GM19397 (cell line): ENCODE measurements around the gene ZNF221.
"Not testable (repeated sequence)": the region's sequence is repeated elsewhere in the genome, so short reads cannot be mapped to it uniquely, and the experiment has no call there.

Experiments
- ATAC-seq: cut with Tn5 transposase; IDR thresholded peaks from one replicate; pipeline ENCODE4 v1.9.1; 2021; ENCODE audit warnings: mild to moderate bottlenecking, moderate library complexity; ENCODE audit not compliant: unreplicated experiment

The ZNF221 gene

DNA sequence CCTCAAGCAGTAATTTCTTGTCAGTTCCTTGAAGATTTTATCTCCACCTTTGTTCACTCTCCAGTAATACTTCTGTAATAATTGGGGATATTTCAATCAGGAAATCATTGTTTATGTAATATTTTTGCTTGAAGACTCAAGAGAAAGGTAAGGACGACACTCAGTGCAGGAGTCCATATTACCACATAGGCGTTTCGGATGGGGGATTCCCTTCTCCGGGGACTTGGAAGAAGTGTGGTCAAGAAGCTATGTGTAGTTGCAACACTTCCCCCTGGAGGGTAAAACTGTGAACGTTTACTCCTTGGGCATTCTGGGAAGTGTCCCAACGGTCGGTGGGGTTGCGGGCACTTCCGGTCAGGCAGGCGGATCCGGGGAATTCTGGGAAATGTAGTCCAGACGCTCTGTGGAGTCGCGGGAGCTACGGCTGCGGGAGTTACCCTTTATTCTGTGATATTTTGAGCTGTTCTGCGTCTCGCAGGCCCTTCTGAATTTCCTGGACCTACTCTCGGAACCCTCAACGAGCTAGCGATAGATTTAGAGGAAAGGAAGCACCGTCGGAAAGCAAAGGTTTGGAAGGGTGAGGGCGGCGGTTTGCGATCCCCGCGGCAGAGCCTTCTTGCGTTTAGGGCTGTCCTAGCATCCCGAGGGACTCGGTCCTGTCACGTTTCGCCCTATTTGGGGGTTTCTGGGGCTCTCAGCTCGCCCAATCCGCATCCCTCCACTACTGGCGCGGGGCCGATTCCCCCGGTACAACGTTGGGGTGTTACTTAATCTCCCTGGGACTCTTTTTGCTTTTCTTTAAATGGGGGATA lies at the start of gene ZNF221:
ZNF221 (plus strand) TSS at position 395 of the 812 bp plus-strand sequence. CDS start 11,499 bp downstream, outside the sequence.
- peak; percentile 98 for ATAC-seq

DNA sequence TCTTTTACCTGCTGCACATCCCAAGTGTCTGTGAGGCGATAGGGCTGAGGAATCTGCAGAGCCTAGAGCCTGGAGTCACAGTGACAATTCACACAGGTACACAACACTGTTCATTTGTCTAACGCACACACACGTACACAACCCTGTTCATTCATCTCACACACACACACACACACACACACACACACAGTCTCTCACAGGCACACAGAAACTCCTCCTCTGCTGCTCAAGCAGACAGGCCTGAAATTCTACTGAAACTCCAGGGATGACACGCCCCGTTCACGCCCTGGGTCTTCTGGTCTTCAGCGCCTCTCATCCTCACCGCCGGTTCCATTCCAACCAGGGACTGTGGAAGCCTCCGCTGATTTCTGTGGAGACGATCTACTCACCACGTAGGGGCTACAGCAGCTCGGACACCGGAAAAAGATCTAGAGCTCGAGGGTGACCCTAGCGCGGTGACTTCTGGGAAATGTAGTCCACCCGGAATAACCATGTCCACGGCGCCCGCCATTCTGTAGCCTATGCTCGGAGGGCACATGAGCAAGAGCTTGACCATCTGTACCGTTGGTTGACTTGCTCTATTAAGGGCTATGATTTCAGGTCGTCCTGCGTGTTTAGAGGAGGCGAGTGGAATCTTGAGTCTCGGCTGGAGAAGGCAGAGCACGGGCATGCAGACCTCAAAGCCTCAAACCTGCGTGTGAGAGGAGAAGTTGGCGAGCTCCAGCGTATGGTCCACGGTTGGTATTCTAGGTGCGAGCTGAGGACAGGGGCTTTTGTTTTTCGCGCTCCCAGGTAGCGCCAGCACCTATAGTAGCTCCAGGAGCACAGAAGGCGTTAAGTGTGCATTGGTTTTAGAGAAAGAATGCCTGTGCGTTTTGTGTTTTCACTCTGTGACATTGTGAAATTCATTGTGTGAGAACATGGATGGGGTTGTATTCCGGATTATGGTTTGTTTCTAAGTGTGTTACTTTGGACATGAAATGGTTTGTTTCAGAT lies 49.3 kb upstream of the ZNF221 start:
- ATAC-seq, result peak; percentile 85

DNA sequence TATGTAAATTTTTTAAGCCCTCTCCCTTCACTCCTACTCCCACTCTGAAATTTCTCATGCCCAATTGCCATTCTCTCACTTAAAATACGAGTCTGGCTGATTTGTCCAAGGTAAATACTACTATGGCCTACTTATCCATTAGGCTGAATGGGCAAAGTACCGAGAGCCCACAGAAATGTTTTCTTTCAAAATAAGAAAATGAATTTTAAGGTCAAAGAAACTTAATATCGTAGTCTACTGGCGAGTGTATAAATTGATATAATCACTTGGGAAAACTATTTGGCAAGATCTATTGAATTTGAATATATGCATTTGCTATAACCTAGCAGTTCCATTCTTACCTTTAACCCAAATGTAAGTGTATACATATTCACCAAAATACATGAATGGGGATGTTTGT lies 48.6 kb upstream of the ZNF221 start:
- ATAC-seq, result no peak

DNA sequence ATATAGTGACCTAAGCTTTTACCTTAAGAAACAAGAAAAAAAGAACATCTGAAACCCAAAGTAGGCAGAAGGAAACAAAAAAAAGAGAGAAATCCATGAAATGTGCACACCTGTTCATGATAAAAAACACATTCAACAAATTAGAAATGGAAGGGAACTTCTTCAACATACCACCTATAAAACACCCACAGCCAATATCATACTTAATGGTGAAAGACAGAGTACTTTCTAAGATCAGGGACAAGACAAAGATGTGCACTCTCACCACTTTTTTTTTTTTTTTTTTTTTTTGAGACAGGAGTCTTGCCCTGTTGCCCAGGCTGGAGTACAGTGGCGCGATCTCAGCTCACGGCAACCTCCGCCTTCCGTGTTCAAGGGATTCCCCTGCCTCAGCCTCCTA lies 45.1 kb upstream of the ZNF221 start:
- ATAC-seq, result no peak

DNA sequence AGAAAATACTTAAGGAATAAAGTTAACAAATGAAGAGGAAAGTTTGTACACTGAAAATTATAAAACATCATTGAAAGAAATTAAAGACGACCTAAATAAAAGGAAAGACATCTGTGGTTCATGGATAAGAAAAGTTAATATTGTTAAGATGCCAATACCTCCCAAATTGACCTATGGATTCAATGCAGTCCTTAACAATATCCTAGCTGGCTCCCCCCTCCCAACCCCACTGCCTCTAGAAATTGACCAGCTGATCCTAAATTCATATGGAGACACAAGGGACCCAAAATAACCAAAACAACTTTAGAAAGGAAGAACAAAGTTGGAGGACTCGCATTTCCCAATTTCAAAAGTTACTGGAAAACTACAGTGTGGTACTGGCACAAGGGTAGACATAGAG lies 44.3 kb upstream of the ZNF221 start:
- no peak for ATAC-seq

DNA sequence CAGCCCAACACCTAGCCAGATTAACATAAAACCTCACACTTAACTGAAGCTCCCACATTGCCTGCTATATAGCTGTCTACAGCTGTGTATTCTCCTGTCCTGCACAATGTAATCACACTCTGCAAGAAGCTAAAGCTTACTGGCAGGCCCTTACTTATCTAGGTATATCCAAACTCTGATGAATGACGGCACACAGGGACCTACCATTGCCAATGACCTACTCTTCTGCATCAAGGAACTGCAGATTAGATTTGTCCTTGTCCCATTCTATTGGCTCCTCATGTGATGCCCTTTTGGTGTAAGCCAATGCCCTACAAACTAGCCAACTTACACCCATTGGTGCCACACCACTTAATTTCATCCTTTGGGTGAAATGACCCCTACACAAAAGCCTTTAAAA lies 42.4 kb upstream of the ZNF221 start:
- no peak for ATAC-seq

DNA sequence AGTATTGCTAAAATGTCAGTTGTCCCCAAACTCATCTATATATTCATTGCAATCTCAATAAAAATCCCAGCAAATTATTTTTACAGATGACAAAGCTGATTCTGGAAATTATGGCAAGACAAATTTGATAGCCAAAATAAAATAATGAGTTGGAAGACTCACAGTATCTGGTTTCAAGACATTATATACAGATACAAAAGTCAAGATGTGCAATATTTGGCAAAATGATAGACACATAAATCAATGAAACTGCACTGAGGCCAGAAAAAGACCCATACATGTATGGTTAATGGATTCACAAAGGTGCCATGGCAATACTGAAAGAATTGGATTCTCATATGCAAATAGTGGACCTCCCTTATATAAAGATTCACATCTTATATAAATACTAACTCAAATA lies 40.1 kb upstream of the ZNF221 start:
- ATAC-seq, result no peak

DNA sequence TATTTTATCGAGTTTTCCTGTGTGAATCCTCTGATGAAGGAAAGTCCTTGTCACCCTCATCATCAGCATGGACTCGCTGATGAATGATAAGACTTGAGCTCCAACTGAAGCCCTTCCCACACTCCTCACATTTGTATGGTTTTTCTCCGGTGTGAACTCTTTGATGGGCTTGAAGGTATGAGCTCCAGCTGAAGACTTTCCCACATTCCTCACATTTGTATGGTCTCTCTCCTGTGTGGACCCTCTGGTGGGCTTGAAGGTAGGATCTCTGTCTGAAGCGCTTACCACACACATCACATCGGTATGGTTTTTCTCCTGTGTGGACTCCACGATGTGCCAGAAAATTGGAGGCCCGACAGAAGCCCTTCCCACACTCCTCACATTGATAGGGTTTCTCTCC lies 37.6 kb upstream of the ZNF221 start:
- no peak for ATAC-seq

DNA sequence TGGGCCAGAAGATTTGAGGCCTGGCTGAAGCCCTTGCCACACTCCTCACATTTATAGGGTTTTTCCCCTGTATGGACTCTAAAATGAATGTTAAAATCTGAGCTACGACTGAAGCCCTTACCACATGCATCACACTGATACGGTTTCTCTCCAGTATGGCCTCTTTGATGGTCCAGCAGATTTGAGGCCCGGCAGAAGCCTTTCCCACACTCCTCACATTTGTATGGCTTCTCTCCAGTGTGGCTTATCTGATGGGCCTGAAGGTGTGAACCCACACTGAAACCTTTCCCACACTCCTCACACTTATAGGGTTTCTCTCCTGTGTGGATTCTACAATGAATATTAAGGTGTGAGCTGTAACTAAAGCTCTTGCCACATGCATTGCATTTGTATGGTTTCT lies 37.0 kb upstream of the ZNF221 start:
- no peak for ATAC-seq

DNA sequence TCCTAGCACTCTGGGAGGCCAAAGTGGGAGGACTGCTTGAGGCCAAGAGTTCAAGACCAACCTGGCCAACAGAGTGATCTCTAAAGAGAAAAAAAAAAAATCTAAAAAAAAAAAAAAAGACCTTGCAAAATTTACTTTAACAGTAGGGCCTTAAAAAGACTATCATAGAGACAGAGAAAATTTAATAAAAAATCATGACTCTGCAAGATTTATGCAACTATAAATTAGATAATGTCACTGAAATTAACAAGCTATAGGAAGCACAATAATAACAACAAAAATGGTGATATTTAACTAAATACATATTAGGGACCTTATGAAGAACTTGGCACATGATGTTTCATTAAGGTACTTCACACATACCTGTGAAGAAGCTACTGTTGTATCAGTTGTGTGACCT lies 27.2 kb upstream of the ZNF221 start:
- no peak for ATAC-seq

DNA sequence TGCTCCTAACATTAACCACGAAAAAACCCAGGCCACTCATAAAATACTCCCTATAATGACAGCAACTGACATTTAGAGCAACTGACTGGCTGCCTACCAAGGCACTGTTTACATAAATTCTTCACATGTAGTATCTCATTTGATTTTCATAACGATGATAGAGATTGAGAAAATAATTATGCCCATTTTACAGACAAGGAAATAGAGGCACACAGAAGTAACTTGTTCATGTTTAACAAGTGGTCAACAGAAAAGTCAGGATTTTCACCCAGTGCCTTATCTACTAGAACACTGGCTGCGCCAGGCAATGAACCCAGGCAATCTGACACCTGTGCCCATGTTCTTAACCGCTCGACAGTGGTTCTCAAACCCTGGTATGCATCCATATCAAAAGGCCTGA lies 22.2 kb upstream of the ZNF221 start:
- ATAC-seq, result no peak

DNA sequence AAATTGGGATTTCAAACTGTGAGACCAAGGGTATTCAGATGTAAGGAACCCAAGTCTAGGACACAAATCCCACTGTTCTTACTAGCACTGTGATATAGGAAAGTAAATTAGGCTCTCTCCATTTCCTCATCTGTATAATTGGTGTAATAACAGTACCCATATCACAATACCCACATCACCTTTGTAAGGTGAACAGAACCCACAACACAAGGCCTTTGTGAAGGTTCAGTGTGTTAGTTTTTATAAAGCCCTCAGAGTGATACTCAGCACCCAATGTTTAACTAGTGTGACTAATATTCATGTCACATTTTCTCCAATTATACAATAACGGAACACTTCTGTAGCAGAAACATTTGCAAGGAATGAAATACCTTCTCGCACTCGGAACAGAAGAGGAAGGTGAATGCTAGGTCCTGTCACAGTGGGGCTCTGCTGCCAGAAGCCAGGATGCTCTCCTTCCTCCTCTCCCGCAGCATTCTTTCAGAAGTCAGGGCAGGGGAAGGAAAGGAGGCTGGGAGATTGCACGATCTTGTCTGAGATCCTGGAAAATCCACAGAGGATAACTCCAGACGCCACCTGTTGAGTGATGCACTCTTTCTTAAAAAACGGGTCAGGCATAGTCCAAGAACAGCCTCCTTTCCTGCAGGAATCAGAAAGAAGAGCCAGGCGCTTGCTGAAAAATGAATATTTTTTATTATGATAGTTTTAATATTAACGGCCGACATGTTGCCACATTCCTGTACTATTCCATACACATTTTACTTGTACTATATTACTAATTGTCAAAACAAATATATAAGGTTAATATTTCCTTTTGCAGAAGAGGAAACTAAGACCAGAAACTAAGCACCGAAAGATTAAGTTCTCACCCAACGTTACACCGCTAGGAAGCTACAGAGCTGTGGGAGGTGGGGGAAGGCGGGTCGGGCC lies 16.7 kb upstream of the ZNF221 start:
- no peak for ATAC-seq

DNA sequence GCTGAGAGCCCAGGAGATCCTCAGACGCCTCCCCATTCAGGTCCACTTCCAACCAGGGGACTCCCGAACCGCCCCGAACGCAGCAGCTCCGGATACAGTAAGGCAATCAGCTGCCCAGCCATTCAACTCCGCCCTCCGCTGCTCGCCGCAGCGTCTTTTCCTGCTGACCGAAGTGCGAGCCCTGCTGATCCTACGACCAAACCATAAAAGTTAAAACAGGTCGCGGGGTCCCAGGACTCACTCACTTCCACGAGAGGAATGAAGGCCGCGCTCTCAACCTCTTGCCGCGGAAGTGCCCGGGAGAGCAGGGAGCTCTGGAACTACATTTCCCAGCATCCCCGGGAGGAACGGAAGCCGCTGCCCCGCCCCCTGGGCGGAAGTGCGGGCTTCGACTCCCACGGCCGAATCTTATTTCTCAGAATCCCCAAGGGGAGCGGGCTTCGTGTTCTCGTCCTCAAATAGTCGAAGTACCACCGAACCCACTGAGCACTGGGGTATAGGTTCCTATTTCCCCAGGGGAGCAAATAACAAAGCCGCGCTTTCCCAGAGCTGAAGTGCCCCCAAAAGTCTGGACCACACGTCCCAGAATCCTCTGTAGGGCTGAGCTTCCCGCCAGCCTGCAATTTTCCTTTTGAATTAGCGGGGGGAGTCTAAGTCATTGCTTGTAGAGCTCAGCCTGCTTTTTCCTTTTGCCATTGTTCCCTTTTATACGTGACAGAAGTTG lies 15.9 kb upstream of the ZNF221 start, which contains the start of gene ZNF45:
ZNF45 (minus strand) TSS at position 298 of the 724 bp plus-strand sequence. CDS start 13,097 bp downstream, outside the sequence.
- peak; percentile 96 for ATAC-seq

DNA sequence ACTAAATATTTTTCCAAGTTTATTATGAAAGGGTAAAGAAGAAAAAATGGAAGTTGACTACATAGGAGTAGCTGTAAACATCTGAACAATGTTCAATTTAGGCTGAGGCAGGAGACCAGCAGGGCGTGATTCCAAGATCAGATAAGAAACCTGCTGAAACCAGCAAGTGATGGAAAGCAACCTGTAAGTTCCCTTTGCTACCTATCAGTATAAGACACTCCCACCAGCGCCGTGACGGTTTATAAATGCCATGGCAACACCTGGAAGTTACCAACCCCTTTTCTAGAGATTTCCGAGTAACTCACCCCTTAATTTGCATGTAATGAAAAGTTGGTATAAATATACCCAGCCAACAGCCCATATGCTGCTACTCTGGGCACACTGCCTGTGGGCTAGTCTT lies 14.8 kb upstream of the ZNF221 start:
- no peak for ATAC-seq

DNA sequence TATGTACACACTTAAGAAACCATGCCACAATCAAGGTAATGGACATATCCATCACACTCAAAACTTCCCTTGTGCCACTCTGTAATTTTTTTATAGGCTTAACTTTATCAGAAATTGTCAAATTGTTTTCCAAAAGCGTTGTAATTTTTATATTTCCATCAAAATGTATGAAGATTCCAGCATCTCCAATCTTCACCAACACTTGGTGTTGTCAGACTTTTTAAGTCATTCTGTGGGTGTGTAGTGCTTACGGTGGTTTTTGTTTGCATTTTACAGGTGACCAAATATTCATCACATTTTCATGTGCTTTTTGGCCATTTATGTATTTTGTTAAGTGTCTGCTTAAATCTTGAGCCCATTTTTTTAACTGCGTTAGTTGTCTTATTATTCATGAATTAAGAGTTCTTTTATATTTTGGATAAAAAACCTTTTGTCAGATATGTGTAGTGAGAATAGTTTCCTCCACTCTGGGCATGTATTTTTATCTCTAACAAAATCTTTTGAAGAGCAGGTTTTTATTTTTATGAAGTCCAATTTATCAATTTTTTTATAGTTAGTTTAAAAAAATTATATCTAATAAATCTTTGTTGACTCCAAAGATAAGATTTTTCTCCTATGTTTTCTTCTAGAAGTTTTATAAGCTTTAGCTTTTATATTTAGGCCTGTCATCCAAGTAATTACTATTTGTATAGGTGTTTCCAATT lies 11.3 kb upstream of the ZNF221 start:
- ATAC-seq, result no peak

DNA sequence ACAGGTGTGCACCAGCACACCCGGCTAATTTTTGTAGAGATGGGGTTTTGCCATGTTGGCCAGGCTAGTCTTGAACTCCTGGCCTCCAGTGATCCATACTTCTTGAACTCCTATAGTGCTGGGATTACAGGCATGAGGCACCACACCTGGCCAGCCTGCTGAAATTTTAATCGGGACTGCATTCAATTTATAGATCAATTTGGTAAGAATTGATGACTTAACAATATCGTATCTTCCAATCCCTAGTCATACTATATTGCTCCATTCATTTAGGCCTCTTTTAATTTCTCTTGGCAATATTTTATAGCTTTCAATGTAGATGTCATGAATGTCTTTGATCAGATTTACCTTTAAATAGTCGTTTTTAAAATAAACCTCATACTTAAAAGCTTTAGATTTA lies 10.3 kb upstream of the ZNF221 start:
- ATAC-seq, result no peak

DNA sequence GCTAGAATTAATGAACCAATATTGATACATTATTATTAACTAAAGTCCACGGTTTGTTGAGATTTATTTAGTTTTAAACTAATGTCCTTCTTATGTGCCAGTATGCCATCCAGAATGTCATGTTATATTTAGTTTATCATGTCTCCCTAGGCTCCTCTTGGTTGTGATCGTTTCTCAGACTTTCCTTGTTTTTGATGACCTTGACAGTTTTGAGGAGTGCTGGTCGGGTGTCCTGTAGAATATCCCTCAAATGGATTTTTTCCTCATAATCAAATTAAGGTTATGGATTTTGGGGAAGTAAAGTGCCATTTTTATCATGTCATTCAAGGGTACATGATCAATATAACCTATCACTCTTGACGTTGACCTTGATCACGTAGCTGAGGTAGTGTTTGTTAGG lies 9.8 kb upstream of the ZNF221 start:
- no peak for ATAC-seq

DNA sequence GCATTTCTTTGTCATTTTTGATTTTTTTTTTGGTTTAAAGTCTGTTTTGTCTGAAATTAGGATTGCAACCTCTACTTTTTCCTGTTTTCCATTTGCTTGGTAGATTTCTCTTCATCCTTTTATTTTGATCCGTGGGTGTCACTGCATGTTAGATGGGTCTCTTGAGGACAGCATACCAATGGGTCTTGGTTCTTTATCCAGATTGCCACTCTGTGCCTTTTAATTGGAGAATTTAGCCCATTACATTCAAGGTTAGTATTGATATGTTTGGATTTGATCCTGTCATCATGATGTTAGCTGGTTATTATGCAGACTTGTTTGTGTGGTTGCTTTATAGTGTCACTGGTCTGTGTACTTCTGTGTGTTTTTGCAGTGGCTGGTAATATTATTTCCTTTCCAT lies 3.6 kb upstream of the ZNF221 start:
- ATAC-seq, result not testable (repeated sequence)

DNA sequence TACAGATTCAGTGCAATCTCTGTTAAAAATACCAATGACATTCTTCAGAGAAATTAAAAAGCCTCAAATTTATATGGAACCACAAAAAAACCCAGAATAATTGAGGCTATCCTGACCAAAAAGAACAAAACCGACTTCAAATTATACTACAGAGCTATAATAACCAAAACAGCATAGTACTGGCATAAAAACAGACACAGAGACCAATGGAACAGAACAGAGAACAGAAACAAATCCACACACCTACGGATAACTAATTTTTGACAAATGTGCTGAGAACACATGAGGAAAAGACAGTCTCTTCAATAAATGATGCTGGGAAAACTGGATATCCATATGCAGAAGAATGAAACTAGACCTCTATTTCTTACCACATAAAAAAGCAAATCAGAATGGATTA lies 1.2 kb upstream of the ZNF221 start:
- ATAC-seq, result not testable (repeated sequence)
